ENCODE data around the gene PPCDC.

GRCh38 chr15:75002398-75002797 lies 21.0 kb upstream of the PPCDC start:
- TF ChIP-seq POLR2A (IDR thresholded peaks at IDR 0.05; ENCODE audit: low read depth, low read length) (no peak), POLR2AphosphoS5 (IDR thresholded peaks at IDR 0.05; ENCODE audit: low read depth, low read length) (no peak), TAF1 (IDR thresholded peaks at IDR 0.05; ENCODE audit: low read depth, low read length) (no peak), PAX5 (IDR thresholded peaks at IDR 0.05; ENCODE audit: insufficient read depth, low read length, severe bottlenecking) (no peak), SPI1 (IDR thresholded peaks at IDR 0.05; ENCODE audit: low read depth, low read length) (no peak)

All from GM12891 (cell line).